B cell (primary cell): ENCODE data around the gene SOCS3. TPM values are rescaled to one million over a fixed set of nuclear protein-coding genes. Genes with fewer than 3 reads are reported as not detected.
A peak's percentile ranks its signal among the peaks of the same experiment; 100 is the strongest.

Experiments
- ATAC-seq: fragments of 200-7000 bp; cut with Tn5 transposase; one replicate; pipeline ENCODE4 v1.10.0; 2021; ENCODE audit warnings: low read depth, mild to moderate bottlenecking, moderate number of reproducible peaks, moderate library complexity
- CTCF ChIA-PET: fragments of 350-600 bp; sonication (Branson Sonifier 250); formaldehyde crosslinking; loops from one replicate; lab custom pipeline; 2021; ENCODE audit warnings: antibody characterized with exemption, inconsistent platforms; lab: Charles Lee
- POLR2A ChIA-PET: fragments of 350-600 bp; sonication (Branson Sonifier 250); formaldehyde crosslinking; loops from one replicate; lab custom pipeline; 2021; ENCODE audit warnings: antibody characterized with exemption; lab: Charles Lee
- DNase-seq: peaks from one replicate; pipeline ENCODE4 v3.0.0; 2013
- H2AFZ ChIP-seq: 2 replicates; pipeline ENCODE4 v1.6.1; 2012; ENCODE audit warnings: mild to moderate bottlenecking, low read depth, low read length; ENCODE audit not compliant: insufficient read depth, poor library complexity, severe bottlenecking
- H3K27ac ChIP-seq, 2 donors: 1 replicate in 1 of 2; 2 replicates in 1 of 2; pipeline ENCODE4 v1.5.1; 2012 to 2013; ENCODE audit warnings: low read length in 2 of 2, mild to moderate bottlenecking in 2 of 2, moderate library complexity in 1 of 2
- H3K27me3 ChIP-seq, 4 experiments: fragments of 200-600 bp in 1 of 4; sonication (generic) in 1 of 4; replicated peaks in 1 of 4; 1 replicate in 2 of 4; 2 replicates in 2 of 4; pipeline versions ENCODE4 v1.6.1 to v1.7.0; 2013 to 2016; ENCODE audit warnings: low read length in 3 of 4, mild to moderate bottlenecking in 2 of 4, mixed read lengths in 1 of 4, moderate library complexity in 1 of 4; ENCODE audit not compliant: insufficient read depth in 4 of 4, control insufficient read depth in 3 of 4; ENCODE audit errors: control extremely low read depth in 1 of 4
- H3K36me3 ChIP-seq, 2 experiments: replicated peaks in 1 of 2; 1 replicate in 1 of 2; 2 replicates in 1 of 2; pipeline versions ENCODE4 v1.6.1 to v1.7.1; 2013; ENCODE audit warnings: low read length in 1 of 2; ENCODE audit not compliant: insufficient read depth in 2 of 2, control insufficient read depth in 1 of 2; ENCODE audit errors: control extremely low read depth in 1 of 2, extremely low read depth in 1 of 2
- H3K4me1 ChIP-seq, 2 donors: fragments of 200-600 bp in 1 of 2; sonication (generic) in 1 of 2; 1 replicate in 1 of 2; 2 replicates in 1 of 2; pipeline versions ENCODE4 v1.5.1 to v1.6.1; 2013 to 2017; ENCODE audit warnings: low read length in 2 of 2; ENCODE audit not compliant: control insufficient read depth in 2 of 2, insufficient read depth in 2 of 2
- H3K4me2 ChIP-seq: replicated peaks from 2 replicates; pipeline ENCODE3; 2012; ENCODE audit warnings: mild to moderate bottlenecking, low read depth, low read length; ENCODE audit not compliant: poor library complexity, severe bottlenecking
- H3K4me3 ChIP-seq, 5 experiments: fragments of 200-600 bp in 1 of 5; sonication (generic) in 1 of 5; 1 replicate in 3 of 5; 2 replicates in 2 of 5; pipeline versions ENCODE4 v1.5.1 to v1.7.0; 2011 to 2016; ENCODE audit warnings: low read length in 4 of 5, mild to moderate bottlenecking in 4 of 5, low read depth in 2 of 5, control low read depth in 1 of 5, moderate library complexity in 1 of 5; ENCODE audit not compliant: insufficient read depth in 1 of 5; ENCODE audit errors: control extremely low read depth in 1 of 5, extremely low read depth in 1 of 5
- H3K79me2 ChIP-seq: fragments of 200-600 bp; sonication (generic); one replicate; pipeline ENCODE4 v1.6.0; 2016; ENCODE audit warnings: low read length; ENCODE audit not compliant: control insufficient read depth, insufficient read depth
- H3K9ac ChIP-seq: fragments of 200-600 bp; sonication (generic); 2 replicates; pipeline ENCODE4 v1.6.1; 2017; ENCODE audit warnings: mild to moderate bottlenecking, low read length, moderate library complexity
- H3K9me3 ChIP-seq, 3 donors: one replicate each; pipeline versions ENCODE4 v1.6.1 to v1.7.1; 2013; ENCODE audit warnings: low read length in 2 of 3; ENCODE audit not compliant: control insufficient read depth in 2 of 3, insufficient read depth in 1 of 3; ENCODE audit errors: control extremely low read depth in 1 of 3
- H4K20me1 ChIP-seq: 2 replicates; pipeline ENCODE4 v1.6.0; 2012; ENCODE audit warnings: mild to moderate bottlenecking, low read length; ENCODE audit not compliant: insufficient read depth, control insufficient read depth, poor library complexity, severe bottlenecking
- H3K27ac Mint-ChIP-seq: one replicate; pipeline ENCODE4 v1.8.0; 2021; ENCODE audit warnings: mixed read lengths
- H3K27me3 Mint-ChIP-seq: one replicate; pipeline ENCODE4 v1.8.0; 2021; ENCODE audit warnings: mixed read lengths
- H3K4me1 Mint-ChIP-seq: one replicate; pipeline ENCODE4 v1.8.0; 2021; ENCODE audit warnings: mixed read lengths
- H3K4me3 Mint-ChIP-seq: one replicate; pipeline ENCODE4 v1.8.0; 2021; ENCODE audit warnings: mixed read lengths
- H3K9me3 Mint-ChIP-seq: one replicate; pipeline ENCODE4 v1.8.0; 2022; ENCODE audit warnings: mixed read lengths; ENCODE audit not compliant: insufficient read depth
- EZH2 ChIP-seq: IDR thresholded peaks from 2 replicates; pipeline ENCODE4 v1.6.1; 2012; ENCODE audit warnings: borderline replicate concordance, low read depth, mild to moderate bottlenecking, moderate library complexity, low read length; ENCODE audit not compliant: insufficient read depth, poor library complexity, severe bottlenecking
- WGBS: methylation state at CpG from one replicate; pipeline ENCODE4 v1.1.5; 2013; ENCODE audit warnings: missing lambda C conversion rate; ENCODE audit not compliant: insufficient coverage; 5-methylcytosine and 5-hydroxymethylcytosine counted together
- intact Hi-C: fragments of 100-400 bp; cut with micrococcal nuclease; formaldehyde crosslinking; loops from one replicate; pipeline ENCODE4 v1.10.0; 2022
- polyA plus RNA-seq: library from polyadenylated mRNA; depleted of rRNA; stranded (reverse); fragments of >200 nt; gene quantifications from 2 replicates; pipeline ENCODE4 v1.2.3, GENCODE V29; 2012
- total RNA-seq, 2 donors: library from RNA; stranded (reverse); fragments of 120-200 nt in 1 of 2; gene quantifications; 1 replicate in 1 of 2; 2 replicates in 1 of 2; pipeline versions ENCODE4 v1.2.3 to v1.2.4, GENCODE V29; 2013 to 2022
- TF ChIP-seq, protein P1 (sequence below): fragments of 200-600 bp; IDR thresholded peaks from one replicate; pipeline ENCODE4 v1.8.0; 2022; ENCODE audit warnings: antibody characterized with exemption, mild to moderate bottlenecking

SOCS3 gene
- total and polyA plus RNA-seq, 2 donors (not counting 1 experiment from before 2014, with no cell fraction given), result 41.8 to 67.6 TPM

DNA sequence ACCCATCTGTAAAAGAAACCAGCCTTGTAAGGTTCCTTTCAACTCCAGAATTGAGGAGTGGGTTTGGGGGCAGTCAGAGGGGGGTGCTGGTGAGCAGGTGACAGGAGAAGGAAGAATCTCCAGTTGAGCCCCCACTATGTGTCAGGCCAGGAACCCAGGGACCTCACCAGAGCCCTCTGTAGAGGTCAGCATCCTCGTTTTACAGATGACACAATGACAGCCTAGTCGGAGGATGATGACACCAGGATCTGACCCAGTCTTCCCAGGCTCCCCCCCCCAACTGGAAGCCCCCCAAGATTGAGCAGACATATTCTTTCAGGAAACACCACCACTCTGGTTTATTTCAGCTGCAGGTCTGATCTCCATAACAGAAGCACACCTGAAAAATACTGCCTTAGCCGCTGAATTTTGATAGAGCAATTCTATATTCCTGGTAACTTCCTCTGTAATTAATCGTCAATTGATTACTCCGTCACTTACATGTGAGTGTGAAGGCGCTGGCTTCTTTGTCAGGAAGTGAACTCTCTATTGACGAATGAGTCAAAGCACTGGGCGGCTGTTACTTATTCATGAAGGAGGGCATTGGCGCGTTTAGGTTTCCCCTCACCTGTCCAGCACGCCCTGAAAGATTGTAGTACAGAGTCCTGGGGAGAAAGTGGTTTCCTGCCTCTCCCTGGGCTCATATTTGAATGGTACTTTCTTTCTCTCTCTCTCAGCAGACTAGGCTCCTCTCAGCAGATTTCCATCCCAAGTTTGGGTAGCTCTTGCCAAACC, 21.2 kb downstream of the SOCS3 start:
- peak overlapping the region; percentile 79 for H3K27ac Mint-ChIP-seq
- no peaks in the 10 kb centered on the region for H3K79me2 ChIP-seq
- no peaks in the 10 kb centered on the region for H3K9me3 Mint-ChIP-seq
- H3K9ac ChIP-seq, result no peak overlapping the region
- peak; percentile 76 for DNase-seq
- peaks cover 63 to 69% of the 10 kb centered on the region in 2 donors for H3K4me1 ChIP-seq
- H2AFZ ChIP-seq, result no peak overlapping the region
- H3K4me3 ChIP-seq, result no peak overlapping the region
- ChIA-PET POLR2A (interaction anchor here (0.6 to 2.4 kb wide), 5 partner anchors 18 to 210 kb away, joined by 3 to 12 read pairs (median 5); partner anchors contain the start of genes SOCS3 and TMC6), CTCF (interaction anchor here (0.7 to 14.5 kb wide), 7 partner anchors 9 to 88 kb away, joined by 3 to 171 read pairs (median 3); partner anchors contain the start of gene SOCS3)
- peaks cover 63% of the 10 kb centered on the region for H3K4me1 Mint-ChIP-seq
- ATAC-seq, result peak; percentile 7
- H3K36me3 ChIP-seq, result no peaks in the 10 kb centered on the region
- no peak for TF ChIP-seq EZH2
- TF ChIP-seq, protein P1, sequence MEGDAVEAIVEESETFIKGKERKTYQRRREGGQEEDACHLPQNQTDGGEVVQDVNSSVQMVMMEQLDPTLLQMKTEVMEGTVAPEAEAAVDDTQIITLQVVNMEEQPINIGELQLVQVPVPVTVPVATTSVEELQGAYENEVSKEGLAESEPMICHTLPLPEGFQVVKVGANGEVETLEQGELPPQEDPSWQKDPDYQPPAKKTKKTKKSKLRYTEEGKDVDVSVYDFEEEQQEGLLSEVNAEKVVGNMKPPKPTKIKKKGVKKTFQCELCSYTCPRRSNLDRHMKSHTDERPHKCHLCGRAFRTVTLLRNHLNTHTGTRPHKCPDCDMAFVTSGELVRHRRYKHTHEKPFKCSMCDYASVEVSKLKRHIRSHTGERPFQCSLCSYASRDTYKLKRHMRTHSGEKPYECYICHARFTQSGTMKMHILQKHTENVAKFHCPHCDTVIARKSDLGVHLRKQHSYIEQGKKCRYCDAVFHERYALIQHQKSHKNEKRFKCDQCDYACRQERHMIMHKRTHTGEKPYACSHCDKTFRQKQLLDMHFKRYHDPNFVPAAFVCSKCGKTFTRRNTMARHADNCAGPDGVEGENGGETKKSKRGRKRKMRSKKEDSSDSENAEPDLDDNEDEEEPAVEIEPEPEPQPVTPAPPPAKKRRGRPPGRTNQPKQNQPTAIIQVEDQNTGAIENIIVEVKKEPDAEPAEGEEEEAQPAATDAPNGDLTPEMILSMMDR, result no peak
- peak overlapping the region; percentile 63 for H3K4me2 ChIP-seq
- no peaks in the 10 kb centered on the region for H3K27me3 ChIP-seq
- intact Hi-C loops, result loop anchor here (2.0 to 5.0 kb wide), 2 partner anchors 24 to 206 kb away; partner anchors contain the start of gene TMC8
- H3K27ac ChIP-seq, result peak overlapping the region; percentile 54 to 61
- H4K20me1 ChIP-seq, result no peaks in the 10 kb centered on the region
- WGBS, result 48% methylated on average over 4 of the region's 11 CpGs
- H3K4me3 Mint-ChIP-seq, result peak overlapping the region; percentile 88
- peaks cover 0 to 4% (median 0%) of the 10 kb centered on the region in 3 donors for H3K9me3 ChIP-seq
- no peaks in the 10 kb centered on the region for H3K27me3 Mint-ChIP-seq
